Measurements from ENCODE around the gene FLAD1.

Gene FLAD1

DNA sequence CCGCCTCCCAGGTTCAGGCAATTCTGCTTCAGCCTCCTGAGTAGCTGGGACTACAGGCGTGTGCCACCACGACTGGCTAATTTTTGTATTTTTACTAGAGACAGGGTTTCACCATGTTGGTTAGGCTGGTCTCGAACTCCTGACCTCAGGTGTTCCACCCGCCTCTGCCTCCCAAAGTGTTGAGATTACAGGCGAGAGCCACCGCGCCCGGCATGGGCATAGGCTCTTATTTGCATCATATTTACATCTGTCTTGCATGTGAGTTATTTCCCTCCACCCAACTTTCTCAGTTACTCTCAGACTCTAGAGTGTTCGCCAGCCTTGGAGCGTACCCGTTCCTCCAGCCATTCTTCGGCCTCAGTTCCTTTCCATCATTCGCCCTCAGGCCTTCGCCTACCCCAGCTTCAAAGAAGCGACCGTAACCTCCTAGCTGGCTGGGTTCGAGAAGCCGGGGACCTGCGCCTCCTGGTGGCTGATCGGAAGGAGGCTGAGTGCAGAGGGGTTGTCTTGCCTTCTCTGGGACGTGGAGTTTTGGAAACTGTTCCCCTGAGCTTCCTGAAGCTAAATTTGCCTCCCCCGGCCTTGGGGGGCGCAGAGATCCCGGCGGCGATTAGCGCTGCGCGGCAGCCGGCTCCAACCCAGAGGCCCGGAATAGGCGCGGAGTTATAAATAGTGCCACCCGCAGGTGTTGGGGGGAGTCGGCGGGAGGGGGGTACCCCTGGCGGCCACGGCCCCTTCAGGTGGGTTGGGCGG is 15.8 kb downstream of the FLAD1 start:
- Histone ChIP-seq H2BK5ac (ENCODE audit: low read length) (no peak overlapping the region), H4K5ac (ENCODE audit: low read length) (no peak overlapping the region), H3K23ac (ENCODE audit: low read length) (no peak overlapping the region), H3K4me2 (ENCODE audit: low read length) (peak overlapping the region; percentile 39), H2BK15ac (replicated peaks; ENCODE audit: low read depth) (no peak overlapping the region), H3K27ac (ENCODE audit: low read depth, low read length) (peak overlapping the region; percentile 35), H4K8ac (ENCODE audit: low read depth, low read length) (no peak overlapping the region), H3K18ac (ENCODE audit: low read length) (peak overlapping the region; percentile 95), H3K56ac (ENCODE audit: low read length) (peak overlapping the region; percentile 77), H3K9ac (ENCODE audit: low read length) (peak overlapping the region; percentile 41), H3K79me1 (ENCODE audit: low read length) (no peaks in the 10 kb centered on the region), H2BK120ac (ENCODE audit: low read depth, low read length) (peak overlapping the region; percentile 68), H2AK5ac (ENCODE audit: low read length) (no peak overlapping the region), H3K4me3 (ENCODE audit: low read length) (no peak overlapping the region), H3K79me2 (ENCODE audit: control insufficient read depth, insufficient read depth, low read length) (peaks cover 5% of the 10 kb centered on the region), H3K4me1 (ENCODE audit: control insufficient read depth, low read depth, low read length) (no peaks in the 10 kb centered on the region), H3K4ac (ENCODE audit: low read depth, low read length) (peak overlapping the region; percentile 71), H3K36me3 (ENCODE audit: control insufficient read depth, insufficient read depth, low read length) (no peaks in the 10 kb centered on the region), H3K27me3 (ENCODE audit: insufficient read depth, low read length, poor library complexity) (no peaks in the 10 kb centered on the region)
- no CpG with 5 or more reads among the region's 40 CpGs for WGBS (ENCODE audit: extremely low coverage, insufficient coverage, low lambda C conversion rate)
- DNase-seq: peak; percentile 95

DNA sequence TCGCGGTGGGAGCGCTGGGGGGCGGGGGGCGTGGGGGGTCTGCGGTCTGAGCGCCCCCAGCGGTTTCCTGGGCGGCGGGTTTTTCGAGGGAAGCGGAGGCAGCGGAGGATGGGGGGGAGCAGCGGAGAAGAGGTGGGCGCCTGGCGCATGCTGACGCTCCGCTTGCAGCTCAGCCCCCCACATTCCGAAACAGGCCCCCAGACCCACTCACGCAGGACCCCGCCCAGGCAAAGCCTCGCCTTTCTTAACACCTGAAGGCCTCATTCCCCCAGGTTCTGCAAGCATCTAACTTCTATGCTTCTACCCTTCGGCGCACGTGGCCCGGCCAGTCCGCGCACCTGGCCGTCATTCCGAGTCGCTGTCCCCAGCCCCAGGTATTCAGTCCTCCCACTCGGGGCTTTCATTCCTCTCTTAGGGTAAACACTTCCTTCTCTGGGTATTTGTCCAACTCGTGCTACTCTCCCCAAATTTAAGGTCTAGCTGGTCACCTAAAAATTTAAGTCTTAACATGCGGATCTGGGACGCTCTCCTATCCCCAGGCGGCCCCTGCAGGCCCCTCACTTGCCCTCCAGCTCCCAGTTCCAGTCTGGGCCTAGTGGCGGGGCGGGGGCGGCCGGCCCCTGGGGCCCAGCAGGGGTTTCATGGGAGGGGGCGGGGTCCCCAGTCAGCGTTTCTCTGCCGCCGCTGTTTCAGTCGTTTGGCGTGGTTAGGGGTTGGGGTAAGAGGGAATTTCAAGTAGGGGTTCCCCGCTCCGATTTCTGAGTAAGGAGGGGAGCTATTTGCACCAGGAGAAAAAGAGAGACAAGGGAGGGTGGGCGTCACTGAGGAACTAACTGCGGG is 16.6 kb downstream of the FLAD1 start:
- Histone ChIP-seq H3K79me2 (ENCODE audit: control insufficient read depth, insufficient read depth, low read length) (peaks cover 12% of the 10 kb centered on the region), H4K8ac (ENCODE audit: low read depth, low read length) (no peak overlapping the region), H3K4me3 (ENCODE audit: low read length) (peak overlapping the region; percentile 10), H2BK15ac (replicated peaks; ENCODE audit: low read depth) (no peak overlapping the region), H2BK5ac (ENCODE audit: low read length) (peak overlapping the region; percentile 60), H2BK120ac (ENCODE audit: low read depth, low read length) (peak overlapping the region; percentile 68), H3K56ac (ENCODE audit: low read length) (peak overlapping the region; percentile 79), H4K5ac (ENCODE audit: low read length) (no peak overlapping the region), H3K18ac (ENCODE audit: low read length) (peak overlapping the region; percentile 95), H3K9ac (ENCODE audit: low read length) (peak overlapping the region; percentile 84), H3K23ac (ENCODE audit: low read length) (no peak overlapping the region), H3K36me3 (ENCODE audit: control insufficient read depth, insufficient read depth, low read length) (no peaks in the 10 kb centered on the region), H2AK5ac (ENCODE audit: low read length) (no peak overlapping the region), H3K4me1 (ENCODE audit: control insufficient read depth, low read depth, low read length) (peaks cover 6% of the 10 kb centered on the region), H3K4me2 (ENCODE audit: low read length) (peak overlapping the region; percentile 55), H3K27me3 (ENCODE audit: insufficient read depth, low read length, poor library complexity) (no peaks in the 10 kb centered on the region), H3K4ac (ENCODE audit: low read depth, low read length) (peak overlapping the region; percentile 71), H3K79me1 (ENCODE audit: low read length) (peaks cover 5% of the 10 kb centered on the region), H3K27ac (ENCODE audit: low read depth, low read length) (peak overlapping the region; percentile 74)
- peak; percentile 85 for DNase-seq
- WGBS (ENCODE audit: extremely low coverage, insufficient coverage, low lambda C conversion rate): no CpG with 5 or more reads among the region's 50 CpGs

DNA sequence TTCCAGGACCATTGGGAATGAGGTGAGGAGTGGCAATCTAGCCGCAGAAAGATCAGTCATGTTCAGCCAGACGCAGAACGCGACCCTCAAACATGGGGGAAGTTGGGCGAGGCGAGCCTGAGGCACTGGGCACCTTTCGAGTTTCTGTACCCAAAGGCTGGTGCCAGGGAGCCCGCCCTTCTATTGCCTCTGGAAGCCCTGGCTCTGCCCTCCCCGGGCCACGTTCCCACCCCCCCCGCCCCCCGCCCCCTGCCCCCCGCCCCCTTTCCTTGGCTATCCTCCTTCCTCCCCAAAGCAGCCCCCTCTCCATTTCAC is 17.2 kb downstream of the FLAD1 start:
- no peak for DNase-seq
- Histone ChIP-seq H3K56ac (ENCODE audit: low read length) (peak overlapping the region; percentile 90), H4K8ac (ENCODE audit: low read depth, low read length) (no peak overlapping the region), H3K36me3 (ENCODE audit: control insufficient read depth, insufficient read depth, low read length) (no peaks in the 10 kb centered on the region), H3K4ac (ENCODE audit: low read depth, low read length) (no peak overlapping the region), H3K9ac (ENCODE audit: low read length) (peak overlapping the region; percentile 84), H2BK120ac (ENCODE audit: low read depth, low read length) (no peak overlapping the region), H2BK15ac (replicated peaks; ENCODE audit: low read depth) (no peak overlapping the region), H3K27me3 (ENCODE audit: insufficient read depth, low read length, poor library complexity) (no peaks in the 10 kb centered on the region), H3K27ac (ENCODE audit: low read depth, low read length) (peak overlapping the region; percentile 95), H3K23ac (ENCODE audit: low read length) (no peak overlapping the region), H3K79me1 (ENCODE audit: low read length) (peaks cover 5% of the 10 kb centered on the region), H3K4me2 (ENCODE audit: low read length) (peak overlapping the region; percentile 55), H3K4me1 (ENCODE audit: control insufficient read depth, low read depth, low read length) (peaks cover 10% of the 10 kb centered on the region), H3K18ac (ENCODE audit: low read length) (peak overlapping the region; percentile 82), H3K79me2 (ENCODE audit: control insufficient read depth, insufficient read depth, low read length) (peaks cover 16% of the 10 kb centered on the region), H2AK5ac (ENCODE audit: low read length) (no peak overlapping the region), H4K5ac (ENCODE audit: low read length) (no peak overlapping the region), H2BK5ac (ENCODE audit: low read length) (peak overlapping the region; percentile 60), H3K4me3 (ENCODE audit: low read length) (peak overlapping the region; percentile 10)
- WGBS (ENCODE audit: extremely low coverage, insufficient coverage, low lambda C conversion rate): no CpG with 5 or more reads among the region's 13 CpGs

DNA sequence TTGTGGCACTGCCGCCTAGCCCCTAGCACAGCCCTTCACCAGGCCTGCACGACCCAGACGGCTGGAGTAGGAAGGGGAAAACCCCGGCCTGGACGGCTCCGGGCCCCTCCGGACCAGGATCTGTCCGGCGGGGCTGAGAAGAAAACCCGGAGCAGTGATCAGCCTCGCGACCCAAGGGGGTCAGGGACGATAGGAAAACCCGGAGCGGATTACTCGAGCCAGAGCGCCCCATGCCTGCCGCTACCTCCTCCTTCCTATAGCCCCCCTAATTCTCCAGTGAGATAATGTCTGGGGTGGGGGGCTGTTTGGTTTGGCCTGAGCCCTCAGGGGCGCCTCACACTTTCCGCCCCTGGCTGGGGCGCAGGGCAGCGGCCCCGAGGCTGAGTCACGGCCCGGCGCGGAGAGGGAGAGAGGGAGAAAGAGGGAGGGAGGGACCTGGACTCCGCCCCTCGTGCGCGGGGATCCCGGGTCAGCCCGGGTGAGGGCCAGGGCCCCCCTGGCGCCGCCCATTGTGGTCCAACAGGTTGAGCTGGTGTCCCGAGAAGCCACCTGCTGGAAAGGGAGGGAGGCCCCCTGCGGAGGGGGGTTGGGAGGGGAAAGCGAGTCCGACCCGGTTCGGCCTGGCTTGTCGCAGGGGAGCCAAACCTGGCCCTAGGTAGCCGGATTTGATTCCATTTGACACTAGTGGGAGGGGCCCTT is 17.7 kb downstream of the FLAD1 start:
- Histone ChIP-seq H2AK5ac (ENCODE audit: low read length) (no peak overlapping the region), H2BK5ac (ENCODE audit: low read length) (peak overlapping the region; percentile 44), H2BK15ac (replicated peaks; ENCODE audit: low read depth) (no peak overlapping the region), H3K79me1 (ENCODE audit: low read length) (peaks cover 5% of the 10 kb centered on the region), H4K5ac (ENCODE audit: low read length) (no peak overlapping the region), H3K4ac (ENCODE audit: low read depth, low read length) (peak overlapping the region; percentile 85), H4K8ac (ENCODE audit: low read depth, low read length) (no peak overlapping the region), H3K23ac (ENCODE audit: low read length) (peak overlapping the region; percentile 37), H3K9ac (ENCODE audit: low read length) (peak overlapping the region; percentile 63), H3K36me3 (ENCODE audit: control insufficient read depth, insufficient read depth, low read length) (no peaks in the 10 kb centered on the region), H3K79me2 (ENCODE audit: control insufficient read depth, insufficient read depth, low read length) (peaks cover 18% of the 10 kb centered on the region), H3K27ac (ENCODE audit: low read depth, low read length) (peak overlapping the region; percentile 95), H3K27me3 (ENCODE audit: insufficient read depth, low read length, poor library complexity) (no peaks in the 10 kb centered on the region), H3K18ac (ENCODE audit: low read length) (peak overlapping the region; percentile 82), H3K4me3 (ENCODE audit: low read length) (peak overlapping the region; percentile 68), H2BK120ac (ENCODE audit: low read depth, low read length) (peak overlapping the region; percentile 74), H3K4me1 (ENCODE audit: control insufficient read depth, low read depth, low read length) (peaks cover 10% of the 10 kb centered on the region), H3K4me2 (ENCODE audit: low read length) (peak overlapping the region; percentile 90), H3K56ac (ENCODE audit: low read length) (peak overlapping the region; percentile 90)
- DNase-seq: peak; percentile 98
- no CpG with 5 or more reads among the region's 43 CpGs for WGBS (ENCODE audit: extremely low coverage, insufficient coverage, low lambda C conversion rate)

GRCh38 chr1:155001425-155001674 is 18.2 kb downstream of the FLAD1 start:
- Histone ChIP-seq H4K5ac (ENCODE audit: low read length) (no peak overlapping the region), H3K4me1 (ENCODE audit: control insufficient read depth, low read depth, low read length) (peaks cover 10% of the 10 kb centered on the region), H2BK15ac (replicated peaks; ENCODE audit: low read depth) (no peak overlapping the region), H3K56ac (ENCODE audit: low read length) (peak overlapping the region; percentile 90), H3K27me3 (ENCODE audit: insufficient read depth, low read length, poor library complexity) (no peaks in the 10 kb centered on the region), H3K23ac (ENCODE audit: low read length) (peak overlapping the region; percentile 37), H3K4ac (ENCODE audit: low read depth, low read length) (no peak overlapping the region), H2BK120ac (ENCODE audit: low read depth, low read length) (no peak overlapping the region), H3K4me3 (ENCODE audit: low read length) (peak overlapping the region; percentile 68), H3K79me2 (ENCODE audit: control insufficient read depth, insufficient read depth, low read length) (peaks cover 18% of the 10 kb centered on the region), H3K4me2 (ENCODE audit: low read length) (peak overlapping the region; percentile 90), H3K36me3 (ENCODE audit: control insufficient read depth, insufficient read depth, low read length) (no peaks in the 10 kb centered on the region), H3K9ac (ENCODE audit: low read length) (peak overlapping the region; percentile 63), H2BK5ac (ENCODE audit: low read length) (peak overlapping the region; percentile 20), H4K8ac (ENCODE audit: low read depth, low read length) (no peak overlapping the region), H3K79me1 (ENCODE audit: low read length) (peaks cover 5% of the 10 kb centered on the region), H2AK5ac (ENCODE audit: low read length) (no peak overlapping the region), H3K18ac (ENCODE audit: low read length) (peak overlapping the region; percentile 53), H3K27ac (ENCODE audit: low read depth, low read length) (peak overlapping the region; percentile 69)
- no CpG with 5 or more reads among the region's 11 CpGs for WGBS (ENCODE audit: extremely low coverage, insufficient coverage, low lambda C conversion rate)
- DNase-seq: peak; percentile 71
